GM12892 (cell line): ENCODE data around the gene MEA1.

Experiments
- POLR2A ChIP-seq: IDR thresholded peaks from 2 replicates; pipeline ENCODE4 v1.6.1; 2011; ENCODE audit warnings: low read depth, low read length, control low read depth
- POLR2AphosphoS5 ChIP-seq: IDR thresholded peaks from 2 replicates; pipeline ENCODE4 v1.6.1; 2011; ENCODE audit warnings: low read depth, low read length, control low read depth
- TAF1 ChIP-seq: IDR thresholded peaks from 2 replicates; pipeline ENCODE4 v1.6.1; 2011; ENCODE audit warnings: low read depth, mild to moderate bottlenecking, control low read depth, low read length, borderline replicate concordance

DNA sequence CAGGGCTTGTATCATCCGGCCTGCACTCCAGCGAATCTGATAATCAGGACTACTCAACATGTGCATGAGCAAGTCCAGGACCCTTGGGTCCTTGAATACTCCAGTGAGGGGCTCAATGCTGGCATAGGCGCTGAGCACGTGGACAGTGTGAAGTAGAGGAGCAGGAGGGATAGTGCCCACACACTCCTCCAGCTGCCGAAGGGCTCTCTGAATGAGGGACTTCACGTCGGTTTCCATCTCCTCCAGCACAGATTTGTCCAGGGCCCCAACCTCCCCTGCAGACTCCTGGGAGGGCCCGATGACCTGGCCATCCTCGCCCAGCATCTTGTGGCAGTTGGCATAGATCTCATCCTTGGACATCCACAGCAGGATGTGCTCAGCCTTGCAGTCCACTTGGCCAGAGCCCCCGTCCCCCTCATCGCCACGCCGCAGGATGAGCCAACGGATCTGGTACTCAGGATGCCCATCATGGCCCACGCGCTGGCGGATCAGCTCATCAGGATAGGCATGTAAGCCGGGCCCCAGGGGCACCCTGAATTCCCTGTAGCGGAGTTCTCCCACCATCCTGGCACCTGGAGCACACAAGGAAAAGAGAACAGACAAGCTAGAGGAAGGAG is 38.6 kb upstream of the MEA1 start:
- TF ChIP-seq POLR2A (no peak), POLR2AphosphoS5 (no peak), TAF1 (no peak)
